Cardiac septum (tissue), 1 donor: ENCODE data around the gene AGMAT. TPM values are rescaled to one million over a fixed set of nuclear protein-coding genes. Genes with fewer than 3 reads are reported as not detected.
A peak's percentile ranks its signal among the peaks of the same experiment; 100 is the strongest.

Source experiments
- DNase-seq: peaks from one replicate; pipeline ENCODE4 v3.0.0-alpha.2; 2020; ENCODE audit warnings: low spot score
- intact Hi-C: fragments of 100-400 bp; cut with DNase I; formaldehyde crosslinking; loops from one replicate; pipeline ENCODE4 v1.14.0; 2022
- total RNA-seq: library from RNA; stranded (reverse); fragmentation: NEBNext Ultra II Directional; extraction: Animal tissue kit (Norgen Biotek cat#: 25700); gene quantifications from one replicate; pipeline ENCODE4 v1.2.1, GENCODE V29; 2021
- donor health status: DM: no; HTN: no; CAD: no.

Gene AGMAT
- total RNA-seq, 1 donor from 2014 or later, result 0.11 TPM

GRCh38 chr1:15526021-15526489 is 58.8 kb downstream of the AGMAT start:
- intact Hi-C loops, result loop anchor here (1.0 to 5.0 kb wide), 3 partner anchors 91 to 309 kb away; partner anchors contain the start of genes DDI2 and EFHD2
- no peak for DNase-seq

- no peak for DNase-seq
- intact Hi-C loops, result loop anchor here (1.0 to 5.0 kb wide), 3 partner anchors 92 to 309 kb away; partner anchors contain the start of genes DDI2 and EFHD2
These were observed 59.5 kb downstream of the AGMAT start for GRCh38 chr1:15525050-15526020.

DNA sequence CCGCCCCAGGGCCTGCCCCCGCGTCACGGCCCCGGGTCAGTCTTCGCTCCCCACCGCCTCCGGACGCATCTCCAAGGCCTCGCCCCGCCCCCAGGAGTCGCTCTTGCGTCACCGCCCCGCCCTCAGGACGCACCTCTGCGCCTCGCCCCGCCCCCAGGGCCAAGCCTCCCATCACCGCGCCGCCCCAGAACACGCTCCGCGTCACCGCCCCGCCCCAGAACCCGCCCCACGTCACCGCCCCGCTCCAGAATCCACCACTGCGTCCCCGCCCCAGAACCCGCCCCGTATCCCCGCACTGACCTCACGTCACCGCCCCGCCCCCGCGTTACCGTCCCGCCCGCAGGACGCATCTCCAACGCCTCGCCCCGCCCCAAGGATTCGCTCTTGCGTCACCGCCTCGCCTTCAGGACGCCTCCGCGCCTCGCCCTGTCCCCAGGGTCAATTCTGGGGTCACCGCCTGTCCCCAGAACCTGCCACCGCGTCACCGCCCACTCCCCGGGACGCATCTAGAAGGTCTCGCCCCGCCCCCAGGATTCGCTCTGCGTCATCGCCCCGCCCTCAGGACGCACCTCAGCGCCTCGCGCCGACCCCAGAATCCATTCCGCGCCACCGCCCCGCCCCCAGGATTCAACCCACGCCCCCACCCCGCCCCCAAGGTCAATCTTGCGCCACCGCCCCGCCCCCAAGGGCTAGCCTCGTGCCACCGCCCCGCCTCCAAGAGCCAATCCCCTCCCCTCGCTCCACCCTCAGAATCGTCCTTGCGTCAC is 60.4 kb downstream of the AGMAT start:
- intact Hi-C loops, result loop anchor here (5.0 kb wide), 1 partner anchor 93 kb away; the partner anchor contains the start of gene DDI2
- peak; percentile 100 for DNase-seq

DNA sequence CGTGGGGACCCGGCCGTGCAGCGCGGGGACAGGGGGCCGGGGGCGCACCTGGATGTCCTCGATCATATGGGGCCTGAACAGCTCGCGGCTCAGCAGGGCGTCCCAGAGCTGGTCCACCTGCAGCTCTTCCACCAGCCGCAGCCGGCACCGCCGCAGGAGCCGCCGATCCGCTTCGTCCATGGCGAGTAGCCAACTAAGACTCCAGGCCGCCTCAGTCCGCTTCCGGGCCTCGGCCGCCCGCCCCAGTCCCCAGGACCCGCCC is 60.9 kb downstream of the AGMAT start, which contains the start of gene CASP9:
CASP9 (minus strand) TSS at position 195 of the 262 bp plus-strand sequence; CDS start at position 180, 15 bp downstream.
- intact Hi-C loops, result no loop called here
- DNase-seq, result no peak

- DNase-seq, result no peak
- intact Hi-C loops, result no loop called here
These were observed 61.5 kb downstream of the AGMAT start for GRCh38 chr1:15523104-15524020.

GRCh38 chr1:15522551-15522950 is 62.3 kb downstream of the AGMAT start:
- no peak for DNase-seq
- intact Hi-C loops, result no loop called here

Other genes with a start within 250 kb of the AGMAT start
- gene EFHD2, start 175.2 kb downstream of the AGMAT start, total RNA-seq, result 14.3 TPM
- gene CTRC, start 146.6 kb downstream of the AGMAT start, total RNA-seq, result not detected
- not detected for gene CELA2A, start 128.3 kb downstream of the AGMAT start, total RNA-seq
- gene CELA2B, start 108.9 kb downstream of the AGMAT start, total RNA-seq, result not detected
- 10.6 TPM for gene CASP9, start 60.8 kb downstream of the AGMAT start, total RNA-seq
- gene DNAJC16, start 58.2 kb downstream of the AGMAT start, total RNA-seq, result 11.0 TPM
- gene DDI2, start 32.4 kb upstream of the AGMAT start, total RNA-seq, result 23.7 TPM
- gene PLEKHM2, start 99.3 kb upstream of the AGMAT start, total RNA-seq, result 93.1 TPM
- gene SLC25A34, start 151.2 kb upstream of the AGMAT start, total RNA-seq, result 2.9 TPM
- gene TMEM82, start 157.4 kb upstream of the AGMAT start, total RNA-seq, result not detected
- gene FBLIM1, start 173.7 kb upstream of the AGMAT start, total RNA-seq, result 40.6 TPM
- 4.9 TPM for gene UQCRHL, start 222.6 kb upstream of the AGMAT start, total RNA-seq